T1000 (cell line): Measurements from ENCODE around the gene NGRN.

Experiments used
- DNase-seq: peaks from one replicate; lab custom pipeline; 2025; ENCODE audit warnings: mixed read lengths; lab: John Stamatoyannopoulos, UW

Gene NGRN

GRCh38 chr15:90318591-90318990, 53.1 kb downstream of the NGRN start:
- no peak for DNase-seq

DNA sequence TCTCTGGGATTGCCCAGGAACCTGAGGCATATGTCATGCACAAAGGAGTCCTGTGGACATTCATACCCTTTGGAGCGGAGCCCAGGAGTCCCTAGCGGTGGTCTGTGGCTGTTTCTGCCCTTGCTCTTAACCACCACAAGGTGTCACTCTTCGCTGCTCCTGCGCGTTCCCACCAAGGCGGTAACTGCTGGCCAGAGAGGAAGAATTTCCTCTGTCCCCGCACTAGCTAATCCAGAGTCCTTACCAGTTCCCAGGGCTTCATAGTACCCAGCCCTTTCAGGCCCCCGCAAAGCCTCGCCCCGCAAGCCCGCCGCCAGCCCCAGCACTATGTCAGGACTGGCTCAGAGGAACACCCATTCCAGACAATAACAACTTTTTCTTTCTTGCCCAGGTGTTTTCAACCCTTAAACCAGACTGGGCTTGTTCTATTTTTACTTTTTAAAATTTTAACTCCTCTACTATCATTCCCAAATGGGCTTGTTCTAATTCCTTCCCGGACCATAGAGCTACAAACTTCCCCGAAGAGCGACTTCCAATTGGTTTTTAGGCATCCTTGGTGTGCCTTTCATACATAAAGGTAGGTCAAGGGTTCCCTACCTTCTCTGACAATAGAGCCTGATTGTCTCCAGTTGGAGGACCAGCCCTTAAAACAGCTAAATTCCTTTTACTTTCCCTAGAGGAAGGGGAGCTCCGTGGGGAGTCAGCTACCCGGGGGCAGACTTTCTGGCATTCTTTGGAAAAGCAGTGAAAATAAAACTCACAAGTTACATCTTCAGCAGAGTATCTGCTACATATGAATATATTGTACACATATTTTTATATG, 54.8 kb downstream of the NGRN start:
- peak; percentile 78 for DNase-seq

DNA sequence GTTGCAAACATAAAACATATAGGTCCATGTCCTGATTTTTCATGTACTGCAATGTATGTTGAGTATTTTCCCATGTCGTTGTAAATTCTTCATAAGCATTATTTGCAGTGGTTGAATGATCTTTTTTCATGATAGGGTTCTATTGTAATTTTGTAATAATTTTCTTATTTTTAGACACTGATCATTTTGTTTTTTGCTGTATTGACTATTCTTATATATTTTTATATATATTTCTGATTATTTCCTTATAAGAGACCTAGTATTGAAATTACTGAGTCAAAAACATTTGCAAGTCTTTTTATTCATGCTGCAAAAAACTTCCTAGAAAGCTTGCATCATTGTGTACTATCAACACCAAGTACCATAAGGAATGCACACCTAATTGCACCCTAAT, 55.4 kb downstream of the NGRN start:
- no peak for DNase-seq
